Upper lobe of left lung (tissue), 4 donors: Measurements from ENCODE around the gene TMEM169.

Experiments used
- CTCF ChIP-seq, 6 experiments: fragments of 450-650 bp in 4 of 6; fragments of 200-600 bp in 2 of 6; sonication (generic) in 2 of 6; IDR thresholded peaks; one replicate each; pipeline ENCODE4 v1.5.1; 2016 to 2019; ENCODE audit warnings: antibody characterized with exemption in 6 of 6
- EP300 ChIP-seq, 4 donors: sonication (generic); formaldehyde crosslinking; IDR thresholded peaks; one replicate each; pipeline ENCODE4 v1.5.1; 2017; ENCODE audit warnings: antibody characterized with exemption in 4 of 4, control low read depth in 2 of 4
- POLR2A ChIP-seq, 4 donors: fragments of 450-650 bp; IDR thresholded peaks; one replicate each; pipeline ENCODE4 v1.5.1; 2016 to 2017; ENCODE audit warnings: antibody characterized with exemption in 4 of 4, mild to moderate bottlenecking in 2 of 4

- TF ChIP-seq CTCF (IDR thresholded peaks at IDR 0.05) (no peak), EP300 (IDR thresholded peaks at IDR 0.05) (no peak), POLR2A (IDR thresholded peaks at IDR 0.05) (no peak)
Measured at GRCh38 chr2:216082805-216083204, 1.1 kb downstream of the TMEM169 start.
